ENCODE measurements around the gene PPA1.

GRCh38 chr10:70271996-70272924 is 39.0 kb upstream of the PPA1 start:
- TF ChIP-seq POLR2AphosphoS5 (IDR thresholded peaks at IDR 0.05; ENCODE audit: low read depth, low read length) (no peak), POLR2A (IDR thresholded peaks at IDR 0.05; ENCODE audit: low read depth, low read length) (no peak)
